HEK293 (cell line): ENCODE data around the gene PNKD.

Experiments used
- ZNF10 ChIP-seq: fragments of 450-650 bp; formaldehyde crosslinking; IDR thresholded peaks from 2 replicates; pipeline ENCODE4 v1.5.1; 2017; ENCODE audit warnings: missing biosample characterization, missing genetic modification characterization
- ZNF174 ChIP-seq: fragments of 450-650 bp; formaldehyde crosslinking; IDR thresholded peaks from 2 replicates; pipeline ENCODE4 v1.5.0; 2017; ENCODE audit warnings: missing biosample characterization, mild to moderate bottlenecking, missing genetic modification characterization
- ZNF311 ChIP-seq: fragments of 450-650 bp; formaldehyde crosslinking; IDR thresholded peaks from 2 replicates; pipeline ENCODE4 v1.5.1; 2017; ENCODE audit warnings: missing biosample characterization, missing genetic modification characterization, borderline replicate concordance
- ZNF768 ChIP-seq: fragments of 450-650 bp; formaldehyde crosslinking; IDR thresholded peaks from 2 replicates; pipeline ENCODE4 v1.5.1; 2018; ENCODE audit warnings: missing biosample characterization, mild to moderate bottlenecking, missing genetic modification characterization
- TF ChIP-seq, protein P1 (sequence below): fragments of 450-650 bp; formaldehyde crosslinking; IDR thresholded peaks from 2 replicates; pipeline ENCODE4 v1.5.1; 2016; ENCODE audit warnings: missing biosample characterization, missing genetic modification characterization

DNA sequence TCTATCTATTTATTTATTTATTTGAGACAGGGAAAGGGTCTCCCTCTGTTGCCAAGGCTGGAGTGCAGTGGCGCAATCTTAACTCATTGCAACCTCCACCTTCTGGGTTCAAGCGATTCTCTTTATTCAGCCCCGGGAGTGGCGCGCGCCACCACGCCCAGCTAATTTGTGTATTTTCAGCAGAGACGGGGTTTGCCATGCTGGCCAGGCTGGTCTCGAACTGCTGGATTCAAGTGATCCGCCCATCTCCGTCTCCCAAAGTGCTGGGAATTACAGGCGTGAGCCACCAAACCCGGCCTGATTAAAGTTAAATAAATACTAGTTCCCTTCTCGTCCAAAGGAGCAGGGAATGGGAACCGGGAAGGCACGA lies 125.1 kb downstream of the PNKD start:
- TF ChIP-seq ZNF311 (no peak), ZNF174 (no peak), ZNF10 (no peak), ZNF768 (no peak)
- TF ChIP-seq, protein P1, sequence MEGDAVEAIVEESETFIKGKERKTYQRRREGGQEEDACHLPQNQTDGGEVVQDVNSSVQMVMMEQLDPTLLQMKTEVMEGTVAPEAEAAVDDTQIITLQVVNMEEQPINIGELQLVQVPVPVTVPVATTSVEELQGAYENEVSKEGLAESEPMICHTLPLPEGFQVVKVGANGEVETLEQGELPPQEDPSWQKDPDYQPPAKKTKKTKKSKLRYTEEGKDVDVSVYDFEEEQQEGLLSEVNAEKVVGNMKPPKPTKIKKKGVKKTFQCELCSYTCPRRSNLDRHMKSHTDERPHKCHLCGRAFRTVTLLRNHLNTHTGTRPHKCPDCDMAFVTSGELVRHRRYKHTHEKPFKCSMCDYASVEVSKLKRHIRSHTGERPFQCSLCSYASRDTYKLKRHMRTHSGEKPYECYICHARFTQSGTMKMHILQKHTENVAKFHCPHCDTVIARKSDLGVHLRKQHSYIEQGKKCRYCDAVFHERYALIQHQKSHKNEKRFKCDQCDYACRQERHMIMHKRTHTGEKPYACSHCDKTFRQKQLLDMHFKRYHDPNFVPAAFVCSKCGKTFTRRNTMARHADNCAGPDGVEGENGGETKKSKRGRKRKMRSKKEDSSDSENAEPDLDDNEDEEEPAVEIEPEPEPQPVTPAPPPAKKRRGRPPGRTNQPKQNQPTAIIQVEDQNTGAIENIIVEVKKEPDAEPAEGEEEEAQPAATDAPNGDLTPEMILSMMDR (tag by site-specific recombination): no peak
